ENCODE data around the gene FHAD1. TPM values are rescaled to one million over a fixed set of nuclear protein-coding genes. Genes with fewer than 3 reads are reported as not detected.

The FHAD1 gene
- total RNA-seq, 4 donors from 2014 or later = 1.6 TPM; not detected in 3

DNA sequence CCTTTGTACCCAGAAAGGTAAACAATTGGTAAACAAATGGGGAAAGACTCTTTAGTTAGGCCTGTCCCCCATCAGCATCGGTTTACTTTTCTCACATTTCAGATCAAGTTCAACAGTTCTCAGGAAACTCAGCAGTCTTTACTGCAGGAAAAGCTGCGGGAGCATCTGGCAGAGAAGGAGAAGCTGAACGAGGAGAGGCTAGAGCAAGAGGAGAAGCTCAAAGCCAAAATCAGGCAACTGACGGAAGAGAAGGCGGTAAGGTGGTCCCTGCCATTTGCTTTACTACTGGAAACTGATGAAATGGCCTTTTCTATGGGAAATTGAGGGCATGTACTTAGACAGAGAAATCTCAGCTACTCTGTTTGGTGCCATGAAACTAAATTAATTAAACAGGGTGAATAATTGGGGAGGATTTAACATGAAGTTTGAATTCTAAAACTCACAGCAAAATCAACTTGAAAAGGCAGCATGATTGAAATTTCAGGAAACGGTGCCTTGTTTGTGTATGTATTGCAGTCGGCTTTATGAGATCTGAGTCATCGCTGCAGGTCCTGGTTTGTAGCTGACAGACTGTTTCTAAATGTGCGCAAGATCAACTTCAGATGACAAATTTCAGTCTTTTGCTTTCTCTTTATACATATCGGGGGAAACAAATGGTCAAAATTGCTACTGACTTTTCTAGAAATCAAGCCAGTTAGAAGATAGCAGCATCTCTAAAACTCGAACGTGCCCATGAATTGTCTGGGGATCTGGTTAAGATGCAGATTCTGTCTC lies 94.8 kb downstream of the FHAD1 start:
- Histone ChIP-seq H3K4me3 (no peak overlapping the region), H3K36me3 (no peaks in the 10 kb centered on the region), H3K27me3 (no peaks in the 10 kb centered on the region), H3K27ac (no peak overlapping the region), H3K4me1 (peaks cover 14% of the 10 kb centered on the region), H3K9me3 (no peaks in the 10 kb centered on the region)
- 72% methylated on average over 12 of the region's 12 CpGs for WGBS
- DNase-seq (ENCODE audit: low spot score in 2 of 2) = no peak
- TF ChIP-seq EP300 (IDR thresholded peaks at IDR 0.05) (no peak), CTCF (IDR thresholded peaks at IDR 0.05) (no peak), POLR2AphosphoS5 (IDR thresholded peaks at IDR 0.05) (no peak), POLR2A (IDR thresholded peaks at IDR 0.05) (no peak)

DNA sequence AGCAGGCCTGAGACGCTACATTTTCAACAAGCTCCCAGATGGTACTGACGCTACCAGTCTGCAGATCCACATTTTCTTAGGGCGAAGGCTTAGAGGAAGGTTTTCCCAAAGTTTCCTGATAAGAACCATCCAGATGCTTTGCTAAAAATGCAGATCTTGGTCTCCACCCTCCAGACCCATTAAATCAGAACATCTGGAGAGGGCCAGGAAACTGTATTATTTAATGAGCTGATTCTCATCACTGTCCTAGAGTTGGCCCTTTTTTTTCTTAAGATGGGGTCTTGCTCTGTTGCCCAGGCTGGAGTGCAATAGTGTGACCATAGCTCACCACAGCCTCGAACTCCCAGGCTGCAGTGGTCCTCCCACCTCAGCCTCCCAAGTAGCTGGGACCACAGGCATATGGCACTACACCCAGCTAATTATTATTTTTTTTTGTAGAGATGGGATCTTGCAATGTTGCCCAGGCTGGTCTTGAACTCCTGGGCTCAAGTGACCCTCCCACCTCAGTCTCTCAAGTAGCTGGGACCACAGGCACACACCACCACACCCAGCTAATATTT lies 95.5 kb downstream of the FHAD1 start:
- WGBS = 64% methylated on average over 4 of the region's 4 CpGs
- TF ChIP-seq CTCF (IDR thresholded peaks at IDR 0.05) = no peak
- no peak for TF ChIP-seq POLR2A (IDR thresholded peaks at IDR 0.05)
- TF ChIP-seq EP300 (IDR thresholded peaks at IDR 0.05) = no peak
- no peak for TF ChIP-seq POLR2AphosphoS5 (IDR thresholded peaks at IDR 0.05)
- Histone ChIP-seq H3K9me3 (no peaks in the 10 kb centered on the region), H3K36me3 (no peaks in the 10 kb centered on the region), H3K27ac (no peak overlapping the region), H3K4me1 (peaks cover 7% of the 10 kb centered on the region), H3K4me3 (no peak overlapping the region), H3K27me3 (no peaks in the 10 kb centered on the region)
- no peak for DNase-seq (ENCODE audit: low spot score in 2 of 2)

DNA sequence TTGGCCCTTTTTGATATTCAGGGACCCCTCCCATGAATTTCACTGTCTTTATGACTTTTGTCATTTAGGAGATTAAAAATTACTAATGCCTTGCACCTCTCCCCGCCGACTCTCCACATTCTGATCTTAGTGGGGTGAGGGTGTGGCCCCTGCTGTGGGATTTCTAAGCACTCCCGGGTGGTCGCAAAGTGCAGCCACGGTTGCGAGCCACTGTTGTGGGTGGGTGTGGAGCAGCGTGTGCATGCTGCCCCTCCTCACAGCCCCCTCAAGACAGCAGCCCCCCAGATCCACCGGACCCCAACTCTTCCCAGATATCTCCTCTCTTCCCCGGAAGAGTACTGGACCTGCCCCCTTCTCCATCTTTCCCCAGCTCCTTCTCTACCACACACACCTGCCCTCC lies 96.1 kb downstream of the FHAD1 start:
- Histone ChIP-seq H3K27ac (no peak overlapping the region), H3K36me3 (no peaks in the 10 kb centered on the region), H3K9me3 (no peaks in the 10 kb centered on the region), H3K4me1 (peaks cover 5% of the 10 kb centered on the region), H3K4me3 (no peak overlapping the region), H3K27me3 (no peaks in the 10 kb centered on the region)
- TF ChIP-seq EP300 (IDR thresholded peaks at IDR 0.05) = no peak
- TF ChIP-seq POLR2AphosphoS5 (IDR thresholded peaks at IDR 0.05) = no peak
- no peak for TF ChIP-seq POLR2A (IDR thresholded peaks at IDR 0.05)
- no peak for TF ChIP-seq CTCF (IDR thresholded peaks at IDR 0.05)
- DNase-seq (ENCODE audit: low spot score in 2 of 2) = no peak
- 69% methylated on average over 9 of the region's 9 CpGs for WGBS

DNA sequence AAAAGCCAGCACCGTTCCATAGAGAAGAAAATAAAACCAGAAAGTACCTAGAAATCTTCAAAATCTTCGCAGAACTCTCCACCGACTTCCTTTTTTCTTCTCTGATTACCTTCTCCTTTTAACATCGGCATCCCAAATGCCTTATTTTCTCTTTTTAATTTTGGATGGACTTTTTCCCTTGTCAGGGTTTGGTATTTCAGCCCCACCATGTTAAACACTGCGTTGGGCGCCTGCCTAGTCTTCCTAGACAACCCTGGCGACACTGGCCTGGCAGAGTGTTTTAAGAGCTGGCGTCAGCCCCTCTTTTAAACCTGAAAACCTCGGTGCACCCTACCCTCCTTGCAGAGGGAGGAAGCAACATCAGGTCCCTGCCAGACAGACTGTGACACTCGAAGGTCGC lies 96.7 kb downstream of the FHAD1 start:
- Histone ChIP-seq H3K36me3 (no peaks in the 10 kb centered on the region), H3K4me1 (peaks cover 5% of the 10 kb centered on the region), H3K27me3 (no peaks in the 10 kb centered on the region), H3K27ac (no peak overlapping the region), H3K4me3 (no peak overlapping the region), H3K9me3 (no peaks in the 10 kb centered on the region)
- WGBS = 41% methylated on average over 11 of the region's 11 CpGs
- no peak for DNase-seq (ENCODE audit: low spot score in 2 of 2)
- TF ChIP-seq CTCF (IDR thresholded peaks at IDR 0.05) = no peak
- no peak for TF ChIP-seq POLR2AphosphoS5 (IDR thresholded peaks at IDR 0.05)

DNA sequence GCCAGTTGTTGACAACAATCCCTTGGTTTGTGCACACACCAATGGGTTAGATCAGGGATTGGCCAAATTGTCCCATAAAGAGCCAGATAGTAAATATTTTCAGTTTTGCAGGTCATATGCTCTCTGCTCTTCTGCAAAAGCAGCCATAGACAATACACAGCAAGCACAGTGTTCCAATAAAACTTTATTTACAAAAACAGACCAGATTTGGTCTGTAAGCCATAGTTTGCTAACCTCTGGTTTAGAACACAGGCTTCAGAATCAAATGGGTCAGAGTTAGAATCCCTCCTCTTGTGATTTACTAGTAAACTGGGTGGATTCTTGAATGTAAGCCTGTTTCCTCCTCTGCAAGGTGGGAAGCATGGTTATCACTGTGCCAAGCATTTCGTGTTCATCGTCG lies 97.4 kb downstream of the FHAD1 start:
- Histone ChIP-seq H3K4me3 (no peak overlapping the region), H3K27me3 (no peaks in the 10 kb centered on the region), H3K9me3 (no peaks in the 10 kb centered on the region), H3K36me3 (no peaks in the 10 kb centered on the region), H3K27ac (no peak overlapping the region), H3K4me1 (peaks cover 5% of the 10 kb centered on the region)
- 100% methylated on average over 3 of the region's 3 CpGs for WGBS
- TF ChIP-seq EP300 (IDR thresholded peaks at IDR 0.05) (no peak), POLR2A (IDR thresholded peaks at IDR 0.05) (no peak), CTCF (IDR thresholded peaks at IDR 0.05) (no peak), POLR2AphosphoS5 (IDR thresholded peaks at IDR 0.05) (no peak)
- no peak for DNase-seq (ENCODE audit: low spot score in 2 of 2)
